Right lobe of liver (tissue), 4 donors: ENCODE results near the gene CALML6.

ENCODE experiments used
- POLR2A ChIP-seq: fragments of 450-650 bp; IDR thresholded peaks from one replicate; pipeline ENCODE4 v1.6.1; 2017; ENCODE audit warnings: antibody characterized with exemption, mild to moderate bottlenecking
- TF ChIP-seq, protein P1 (sequence below), 4 donors: fragments of 200-600 bp in 3 of 4; fragments of 450-650 bp in 1 of 4; IDR thresholded peaks; one replicate each; pipeline versions ENCODE4 v1.5.1 to v1.8.0; 2016 to 2022; ENCODE audit warnings: antibody characterized with exemption in 4 of 4, mild to moderate bottlenecking in 2 of 4
- donor health status: DM: no; HTN: no; CAD: no.
- donor health status: DM: no; HTN: no; CAD: no.
- donor health status: DM: no; HTN: yes; CAD: no.

DNA sequence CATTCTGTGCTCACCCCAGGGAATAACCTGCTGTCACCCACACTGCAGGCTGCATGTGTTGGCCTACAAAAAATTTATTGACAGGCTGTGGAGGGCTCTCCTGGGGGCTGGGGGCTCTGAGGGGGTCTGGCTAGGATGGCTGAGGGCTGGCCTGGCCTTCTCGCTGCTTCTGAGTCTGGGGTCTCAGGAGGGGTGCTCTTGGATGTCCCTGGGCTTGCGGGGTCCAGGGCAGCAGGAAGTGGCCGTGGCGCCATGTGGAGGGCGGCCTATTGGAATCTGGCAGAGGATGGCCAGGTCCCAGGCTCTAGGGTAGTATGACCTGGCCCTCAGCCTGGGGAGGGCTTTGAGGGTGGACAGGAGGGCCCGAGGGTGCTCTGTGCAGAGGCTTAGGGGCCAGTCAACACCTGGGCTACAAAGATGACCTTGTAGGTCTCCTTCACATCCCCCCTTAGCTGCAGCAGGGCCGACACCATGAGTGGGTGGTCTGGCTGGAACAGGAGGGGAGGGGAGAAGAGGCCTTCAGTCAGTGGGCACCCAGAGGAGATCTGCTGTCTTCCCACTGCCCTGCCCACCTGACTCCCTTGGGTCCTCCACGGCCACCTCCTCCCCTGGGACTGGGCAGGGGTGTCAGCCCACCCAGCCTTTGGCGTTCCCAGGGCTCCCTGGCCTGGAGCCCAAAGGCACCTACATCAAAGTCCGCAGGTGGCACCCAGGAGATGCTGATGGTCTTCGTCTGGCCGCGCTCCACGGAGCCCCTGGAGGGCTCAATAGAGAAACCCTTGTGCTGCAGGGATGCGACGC is 7.0 kb downstream of the CALML6 start:
- TF ChIP-seq, protein P1, sequence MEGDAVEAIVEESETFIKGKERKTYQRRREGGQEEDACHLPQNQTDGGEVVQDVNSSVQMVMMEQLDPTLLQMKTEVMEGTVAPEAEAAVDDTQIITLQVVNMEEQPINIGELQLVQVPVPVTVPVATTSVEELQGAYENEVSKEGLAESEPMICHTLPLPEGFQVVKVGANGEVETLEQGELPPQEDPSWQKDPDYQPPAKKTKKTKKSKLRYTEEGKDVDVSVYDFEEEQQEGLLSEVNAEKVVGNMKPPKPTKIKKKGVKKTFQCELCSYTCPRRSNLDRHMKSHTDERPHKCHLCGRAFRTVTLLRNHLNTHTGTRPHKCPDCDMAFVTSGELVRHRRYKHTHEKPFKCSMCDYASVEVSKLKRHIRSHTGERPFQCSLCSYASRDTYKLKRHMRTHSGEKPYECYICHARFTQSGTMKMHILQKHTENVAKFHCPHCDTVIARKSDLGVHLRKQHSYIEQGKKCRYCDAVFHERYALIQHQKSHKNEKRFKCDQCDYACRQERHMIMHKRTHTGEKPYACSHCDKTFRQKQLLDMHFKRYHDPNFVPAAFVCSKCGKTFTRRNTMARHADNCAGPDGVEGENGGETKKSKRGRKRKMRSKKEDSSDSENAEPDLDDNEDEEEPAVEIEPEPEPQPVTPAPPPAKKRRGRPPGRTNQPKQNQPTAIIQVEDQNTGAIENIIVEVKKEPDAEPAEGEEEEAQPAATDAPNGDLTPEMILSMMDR (IDR thresholded peaks at IDR 0.05) = no peak
- no peak for TF ChIP-seq POLR2A
